Fibroblast of the aortic adventitia (primary cell): ENCODE measurements around the gene MB21D2. TPM values are rescaled to one million over a fixed set of nuclear protein-coding genes. Genes with fewer than 3 reads are reported as not detected.
"Not testable (repeated sequence)": the region's sequence is repeated elsewhere in the genome, so short reads cannot be mapped to it uniquely, and the experiment has no call there.

Experiments
- DNase-seq: peaks from one replicate; pipeline ENCODE4 v3.0.0-alpha.2; 2010; ENCODE audit warnings: low read depth
- H3K4me3 ChIP-seq: 2 replicates; pipeline ENCODE4 v1.5.1; 2011; ENCODE audit warnings: low read depth, mild to moderate bottlenecking, control low read depth, low read length, moderate library complexity
- CTCF ChIP-seq: IDR thresholded peaks from 2 replicates; pipeline ENCODE4 v1.5.1; 2011; ENCODE audit warnings: mild to moderate bottlenecking, low read length, control low read depth, inconsistent platforms; ENCODE audit not compliant: insufficient read depth
- total RNA-seq: library from RNA; depleted of rRNA; stranded (reverse); fragments of >200 nt; gene quantifications from 2 replicates; pipeline ENCODE4 v1.2.3, GENCODE V29; 2012; ENCODE audit warnings: low replicate concordance

The MB21D2 gene
- total RNA-seq, 1 donor, result 6.7 TPM

GRCh38 chr3:192799721-192800120, 117.9 kb downstream of the MB21D2 start:
- DNase-seq, result no peak
- H3K4me3 ChIP-seq, result no peak overlapping the region
- TF ChIP-seq CTCF, result no peak

- no peak overlapping the region for H3K4me3 ChIP-seq
- DNase-seq, result peak; percentile 69
- TF ChIP-seq CTCF, result no peak
Observed at GRCh38 chr3:192795021-192795420, 122.6 kb downstream of the MB21D2 start.

- no peak for DNase-seq
- no peak for TF ChIP-seq CTCF
Observed at GRCh38 chr3:192794216-192794615, 123.4 kb downstream of the MB21D2 start.

GRCh38 chr3:192788816-192789515, 128.7 kb downstream of the MB21D2 start:
- not testable (repeated sequence) for DNase-seq, H3K4me3 ChIP-seq

More at GRCh38 chr3:192794216-192794615, 123.4 kb downstream of the MB21D2 start:
- H3K4me3 ChIP-seq, result no peak overlapping the region

- H3K4me3 ChIP-seq, result no peak overlapping the region
- TF ChIP-seq CTCF, result no peak
- DNase-seq, result no peak
Observed at GRCh38 chr3:192778508-192778907, 139.1 kb downstream of the MB21D2 start.

GRCh38 chr3:192774341-192774740, 143.3 kb downstream of the MB21D2 start:
- not testable (repeated sequence) for DNase-seq, H3K4me3 ChIP-seq

- DNase-seq, result peak; percentile 12
- TF ChIP-seq CTCF, result peak; percentile 43
Observed at GRCh38 chr3:192772240-192772894, 145.3 kb downstream of the MB21D2 start.

GRCh38 chr3:192758654-192759053, 159.0 kb downstream of the MB21D2 start:
- DNase-seq, result no peak
- no peak overlapping the region for H3K4me3 ChIP-seq
- TF ChIP-seq CTCF, result no peak

More at GRCh38 chr3:192772240-192772894, 145.3 kb downstream of the MB21D2 start:
- no peak overlapping the region for H3K4me3 ChIP-seq
